Loucy (cell line): Measurements from ENCODE around the gene NDEL1.

Experiments
- H2AFZ ChIP-seq: fragments of 200-600 bp; sonication (generic); 2 replicates; pipeline ENCODE4 v1.6.0; 2016; ENCODE audit warnings: antibody characterized with exemption, mild to moderate bottlenecking, low read length, moderate library complexity
- H3F3A ChIP-seq: fragments of 200-600 bp; 2 replicates; pipeline ENCODE4 v1.6.0; 2016; ENCODE audit warnings: antibody characterized with exemption, low read depth, mild to moderate bottlenecking
- H3K27me3 ChIP-seq: fragments of 200-600 bp; sonication (generic); 2 replicates; pipeline ENCODE4 v1.6.1; 2014; ENCODE audit warnings: low read length, mild to moderate bottlenecking; ENCODE audit not compliant: insufficient read depth, poor library complexity, severe bottlenecking
- H3K36me3 ChIP-seq: fragments of 200-600 bp; sonication (generic); 2 replicates; pipeline ENCODE4 v1.6.1; 2016; ENCODE audit warnings: low read length; ENCODE audit not compliant: insufficient read depth
- H3K4me1 ChIP-seq: fragments of 200-600 bp; sonication (generic); 2 replicates; pipeline ENCODE4 v1.5.1; 2014; ENCODE audit warnings: low read length, mild to moderate bottlenecking; ENCODE audit not compliant: insufficient read depth, poor library complexity, severe bottlenecking
- H3K4me2 ChIP-seq: fragments of 200-600 bp; sonication (generic); 2 replicates; pipeline ENCODE4 v1.6.0; 2014; ENCODE audit warnings: antibody characterized with exemption, low read length, low read depth, mild to moderate bottlenecking; ENCODE audit not compliant: poor library complexity, severe bottlenecking
- H3K4me3 ChIP-seq: fragments of 200-600 bp; sonication (generic); 2 replicates; pipeline ENCODE4 v1.5.1; 2014; ENCODE audit warnings: low read length, mild to moderate bottlenecking, mixed read lengths; ENCODE audit not compliant: poor library complexity, severe bottlenecking
- H3K79me2 ChIP-seq: fragments of 200-600 bp; sonication (generic); 2 replicates; pipeline ENCODE4 v1.6.1; 2014; ENCODE audit warnings: low read length; ENCODE audit not compliant: insufficient read depth
- H3K9ac ChIP-seq: fragments of 200-600 bp; sonication (generic); 2 replicates; pipeline ENCODE4 v1.6.0; 2014; ENCODE audit warnings: mild to moderate bottlenecking, low read depth, low read length, moderate library complexity; ENCODE audit not compliant: poor library complexity, severe bottlenecking
- H3K9me2 ChIP-seq: fragments of 200-600 bp; sonication (generic); replicated peaks from 2 replicates; pipeline ENCODE4 v1.6.1; 2016; ENCODE audit warnings: low read depth, low read length, mixed read lengths
- H3K9me3 ChIP-seq: fragments of 200-600 bp; sonication (generic); 2 replicates; pipeline ENCODE4 v1.6.1; 2014; ENCODE audit warnings: mild to moderate bottlenecking, antibody characterized with exemption, low read length, low read depth; ENCODE audit not compliant: insufficient read depth
- H4K20me1 ChIP-seq: fragments of 200-600 bp; sonication (generic); 2 replicates; pipeline ENCODE4 v1.6.0; 2014; ENCODE audit warnings: antibody characterized with exemption, low read length, mild to moderate bottlenecking; ENCODE audit not compliant: insufficient read depth, poor library complexity, severe bottlenecking
- EZH2phosphoT487 ChIP-seq: fragments of 200-600 bp; IDR thresholded peaks from 2 replicates; pipeline ENCODE4 v1.6.1; 2018; ENCODE audit warnings: antibody characterized with exemption, mild to moderate bottlenecking, moderate library complexity, borderline replicate concordance
- TF ChIP-seq, protein P1 (sequence below): fragments of 200-600 bp; sonication (generic); conservative IDR thresholded peaks from 2 replicates; pipeline ENCODE4 v1.5.1; 2014; ENCODE audit warnings: mild to moderate bottlenecking, antibody characterized with exemption, low read length

Gene NDEL1

DNA sequence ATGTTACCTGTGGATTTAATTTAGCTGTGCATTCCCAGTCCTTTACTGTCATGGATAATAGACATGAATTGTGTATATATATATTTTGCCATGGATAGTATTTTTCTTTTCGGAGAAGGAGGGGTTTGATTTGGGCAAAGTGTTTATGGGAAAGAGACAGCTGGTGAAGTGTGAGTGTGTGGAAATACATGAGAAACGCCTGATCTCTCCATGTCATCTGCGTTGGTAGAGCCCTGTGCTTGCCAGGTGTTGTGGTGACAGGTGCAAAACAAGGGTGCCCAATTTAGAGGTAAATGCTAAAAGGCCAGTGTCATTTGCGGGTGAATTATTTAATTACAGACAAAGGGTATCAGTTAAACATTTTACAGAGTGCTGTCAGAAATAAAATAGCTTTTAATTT, 23.4 kb downstream of the NDEL1 start:
- Histone ChIP-seq H3K9me2 (no peaks in the 10 kb centered on the region), H3K4me2 (no peak overlapping the region), H3K4me1 (no peaks in the 10 kb centered on the region), H3K79me2 (peaks cover 4% of the 10 kb centered on the region; the same call in 1 of the 2 replicates), H3K4me3 (no peak overlapping the region), H4K20me1 (no peaks in the 10 kb centered on the region), H2AFZ (no peak overlapping the region), H3K27me3 (no peaks in the 10 kb centered on the region), H3K9ac (no peak overlapping the region), H3F3A (no peaks in the 10 kb centered on the region), H3K9me3 (no peaks in the 10 kb centered on the region), H3K36me3 (peaks cover 91% of the 10 kb centered on the region; the same call in 1 of the 2 replicates)
- no peak for TF ChIP-seq EZH2phosphoT487
- TF ChIP-seq, protein P1, sequence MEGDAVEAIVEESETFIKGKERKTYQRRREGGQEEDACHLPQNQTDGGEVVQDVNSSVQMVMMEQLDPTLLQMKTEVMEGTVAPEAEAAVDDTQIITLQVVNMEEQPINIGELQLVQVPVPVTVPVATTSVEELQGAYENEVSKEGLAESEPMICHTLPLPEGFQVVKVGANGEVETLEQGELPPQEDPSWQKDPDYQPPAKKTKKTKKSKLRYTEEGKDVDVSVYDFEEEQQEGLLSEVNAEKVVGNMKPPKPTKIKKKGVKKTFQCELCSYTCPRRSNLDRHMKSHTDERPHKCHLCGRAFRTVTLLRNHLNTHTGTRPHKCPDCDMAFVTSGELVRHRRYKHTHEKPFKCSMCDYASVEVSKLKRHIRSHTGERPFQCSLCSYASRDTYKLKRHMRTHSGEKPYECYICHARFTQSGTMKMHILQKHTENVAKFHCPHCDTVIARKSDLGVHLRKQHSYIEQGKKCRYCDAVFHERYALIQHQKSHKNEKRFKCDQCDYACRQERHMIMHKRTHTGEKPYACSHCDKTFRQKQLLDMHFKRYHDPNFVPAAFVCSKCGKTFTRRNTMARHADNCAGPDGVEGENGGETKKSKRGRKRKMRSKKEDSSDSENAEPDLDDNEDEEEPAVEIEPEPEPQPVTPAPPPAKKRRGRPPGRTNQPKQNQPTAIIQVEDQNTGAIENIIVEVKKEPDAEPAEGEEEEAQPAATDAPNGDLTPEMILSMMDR, result no peak

- Histone ChIP-seq H3K36me3 (peaks cover 87% of the 10 kb centered on the region; the same call in 1 of the 2 replicates), H3K9me2 (no peaks in the 10 kb centered on the region)
These were observed 24.1 kb downstream of the NDEL1 start for GRCh38 chr17:8459831-8460230.

DNA sequence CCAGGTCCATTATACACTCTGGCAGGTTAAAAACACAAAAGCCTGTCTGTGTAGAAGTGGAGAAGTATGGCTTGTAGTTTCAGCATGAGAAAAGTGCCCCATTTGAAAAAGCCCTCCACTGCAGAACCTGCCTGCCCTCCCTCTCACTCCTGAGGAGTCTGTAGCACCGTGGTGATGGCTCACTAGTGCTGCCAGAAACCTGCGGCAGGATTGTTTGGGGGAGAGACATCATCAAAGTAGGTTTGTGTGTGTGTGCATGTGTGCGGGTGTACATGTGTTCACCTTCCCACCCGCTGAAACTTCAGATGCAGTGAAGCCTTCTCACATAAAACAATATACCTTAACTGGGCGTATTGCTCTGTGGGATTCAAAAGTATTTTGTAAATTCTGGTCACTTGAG, 26.9 kb downstream of the NDEL1 start:
- Histone ChIP-seq H3K36me3 (peaks cover 78% of the 10 kb centered on the region; the same call in 1 of the 2 replicates), H3K27me3 (no peaks in the 10 kb centered on the region), H3K4me3 (no peak overlapping the region), H4K20me1 (no peaks in the 10 kb centered on the region), H3K4me2 (no peak overlapping the region), H2AFZ (no peak overlapping the region), H3K79me2 (peaks cover 8% of the 10 kb centered on the region; the same call in 1 of the 2 replicates), H3K9ac (no peak overlapping the region), H3K9me3 (no peaks in the 10 kb centered on the region), H3F3A (no peaks in the 10 kb centered on the region), H3K9me2 (no peaks in the 10 kb centered on the region), H3K4me1 (no peaks in the 10 kb centered on the region)
- TF ChIP-seq EZH2phosphoT487, result no peak
- TF ChIP-seq, protein P1, result no peak

More at GRCh38 chr17:8459831-8460230, 24.1 kb downstream of the NDEL1 start:
- no peaks in the 10 kb centered on the region for H3K4me1 ChIP-seq
- no peaks in the 10 kb centered on the region for H3F3A ChIP-seq
- H4K20me1 ChIP-seq, result no peaks in the 10 kb centered on the region
- no peak overlapping the region for H3K4me3 ChIP-seq
- H3K4me2 ChIP-seq, result no peak overlapping the region
- no peaks in the 10 kb centered on the region for H3K9me3 ChIP-seq
- H2AFZ ChIP-seq, result no peak overlapping the region
- H3K79me2 ChIP-seq, result peaks cover 4% of the 10 kb centered on the region; the same call in 1 of the 2 replicates
- no peaks in the 10 kb centered on the region for H3K27me3 ChIP-seq
- no peak overlapping the region for H3K9ac ChIP-seq
- TF ChIP-seq, protein P1, result no peak
- TF ChIP-seq EZH2phosphoT487, result no peak
